ENCODE results near the gene CD81. TPM values are rescaled to one million over a fixed set of nuclear protein-coding genes. Genes with fewer than 3 reads are reported as not detected.

Gene CD81
- total RNA-seq, 1 experiment from 2014 or later, result 416 TPM

GRCh38 chr11:2415171-2415570 lies 38.1 kb downstream of the CD81 start:
- in situ Hi-C loops (cut with HindIII; ENCODE audit: low pct_unique_long_range_greater_than_20kb, low sequenced_read_pairs), result no loop called here
- intact Hi-C loops (cut with micrococcal nuclease; ENCODE audit: unreplicated experiment), result no loop called here

GRCh38 chr11:2415601-2416380 lies 38.7 kb downstream of the CD81 start:
- ChIA-PET POLR2A (no interaction called here), CTCF (interaction anchor here (1.0 to 1.1 kb wide), 2 partner anchors 109 to 116 kb away, joined by 3 to 5 read pairs; no protein-coding TSS in a partner anchor)
- TF ChIP-seq REST (IDR thresholded peaks at IDR 0.05; ENCODE audit: insufficient read depth in 1 of 2, low read depth in 2 of 2, low read length in 1 of 2) (0 out of 4 replicates have a peak, but pooled peaks of 1 of the 2 experiments have one; percentile 48), POLR2AphosphoS5 (IDR thresholded peaks at IDR 0.05; ENCODE audit: low read depth, low read length) (no peak), SIN3A (IDR thresholded peaks at IDR 0.05; ENCODE audit: borderline replicate concordance, insufficient read depth, low read depth, low read length) (no peak), CTCF (IDR thresholded peaks at IDR 0.05) (no peak)
- peaks cover 7% of the 10 kb centered on the region; the same call in 1 of the 2 replicates for H3K4me1 ChIP-seq (ENCODE audit: control insufficient read depth, insufficient read depth, low read length)
- no peak for DNase-seq (ENCODE audit: low read depth, low spot score)
- BruUV-seq (replicated peaks), result no TSS peak
- no peak for ATAC-seq
- intact Hi-C loops (cut with micrococcal nuclease; ENCODE audit: unreplicated experiment) (no loop called here), in situ Hi-C loops (cut with HindIII; ENCODE audit: low pct_unique_long_range_greater_than_20kb, low sequenced_read_pairs) (no loop called here)
- H3K27ac ChIP-seq (ENCODE audit: low read length), result no peak overlapping the region
- no peak overlapping the region for H3K4me3 ChIP-seq (ENCODE audit: low read depth in 2 of 2, low read length in 2 of 2)
- H3K27me3 ChIP-seq (ENCODE audit: control insufficient read depth, insufficient read depth, low read length), result no peaks in the 10 kb centered on the region
- H3K9me3 ChIP-seq (ENCODE audit: control insufficient read depth, insufficient read depth, low read depth, low read length), result no peaks in the 10 kb centered on the region
- H3K36me3 ChIP-seq (ENCODE audit: control insufficient read depth, insufficient read depth, low read length), result no peaks in the 10 kb centered on the region

More at GRCh38 chr11:2415171-2415570, 38.1 kb downstream of the CD81 start:
- no peak for DNase-seq (ENCODE audit: low read depth, low spot score)
- H3K4me1 ChIP-seq (ENCODE audit: control insufficient read depth, insufficient read depth, low read length), result peaks cover 3% of the 10 kb centered on the region; the same call in 1 of the 2 replicates
- no peak overlapping the region for H3K27ac ChIP-seq (ENCODE audit: low read length)
- ATAC-seq, result no peak
- BruUV-seq (replicated peaks), result no TSS peak
- no peaks in the 10 kb centered on the region for H3K36me3 ChIP-seq (ENCODE audit: control insufficient read depth, insufficient read depth, low read length)
- no peaks in the 10 kb centered on the region for H3K27me3 ChIP-seq (ENCODE audit: control insufficient read depth, insufficient read depth, low read length)
- no peak for TF ChIP-seq REST (IDR thresholded peaks at IDR 0.05; ENCODE audit: insufficient read depth in 1 of 2, low read depth in 2 of 2, low read length in 1 of 2)
- TF ChIP-seq CTCF (IDR thresholded peaks at IDR 0.05), result no peak
- TF ChIP-seq TCF7L2 (IDR thresholded peaks at IDR 0.05; ENCODE audit: low read depth, low read length), result no peak
- TF ChIP-seq SIN3A (IDR thresholded peaks at IDR 0.05; ENCODE audit: borderline replicate concordance, insufficient read depth, low read depth, low read length), result no peak
- TF ChIP-seq POLR2AphosphoS5 (IDR thresholded peaks at IDR 0.05; ENCODE audit: low read depth, low read length), result no peak
- CTCF ChIA-PET, result interaction anchor here (1.0 to 1.1 kb wide), 2 partner anchors 109 to 116 kb away, joined by 3 to 5 read pairs; no protein-coding TSS in a partner anchor
- POLR2A ChIA-PET, result no interaction called here
- no peak overlapping the region for H3K4me3 ChIP-seq (ENCODE audit: low read depth in 2 of 2, low read length in 2 of 2)
- H3K9me3 ChIP-seq (ENCODE audit: control insufficient read depth, insufficient read depth, low read depth, low read length), result no peaks in the 10 kb centered on the region
